K562 (cell line): ENCODE measurements around the gene MRNIP.

ENCODE experiments used
- BMI1 ChIP-seq: fragments of 150-350 bp; IDR thresholded peaks from 2 replicates; pipeline ENCODE4 v1.6.1; 2014; ENCODE audit warnings: low read length
- TF ChIP-seq, protein P1 (sequence below), 3 experiments: fragments of 200-800 bp in 1 of 3; fragments of 250-450 bp in 1 of 3; fragments of 450-650 bp in 1 of 3; sonication (Bioruptor Pico) in 1 of 3; sonication (Bioruptor generic) in 1 of 3; formaldehyde crosslinking in 1 of 3; IDR thresholded peaks; 2 replicates each; pipeline versions ENCODE4 v1.6.1 to v1.8.0; 2016 to 2022; ENCODE audit warnings: mild to moderate bottlenecking in 2 of 3, missing genetic modification characterization in 2 of 3, missing compliant biosample characterization in 1 of 3, moderate library complexity in 1 of 3

- TF ChIP-seq BMI1 = no peak
- TF ChIP-seq, protein P1, sequence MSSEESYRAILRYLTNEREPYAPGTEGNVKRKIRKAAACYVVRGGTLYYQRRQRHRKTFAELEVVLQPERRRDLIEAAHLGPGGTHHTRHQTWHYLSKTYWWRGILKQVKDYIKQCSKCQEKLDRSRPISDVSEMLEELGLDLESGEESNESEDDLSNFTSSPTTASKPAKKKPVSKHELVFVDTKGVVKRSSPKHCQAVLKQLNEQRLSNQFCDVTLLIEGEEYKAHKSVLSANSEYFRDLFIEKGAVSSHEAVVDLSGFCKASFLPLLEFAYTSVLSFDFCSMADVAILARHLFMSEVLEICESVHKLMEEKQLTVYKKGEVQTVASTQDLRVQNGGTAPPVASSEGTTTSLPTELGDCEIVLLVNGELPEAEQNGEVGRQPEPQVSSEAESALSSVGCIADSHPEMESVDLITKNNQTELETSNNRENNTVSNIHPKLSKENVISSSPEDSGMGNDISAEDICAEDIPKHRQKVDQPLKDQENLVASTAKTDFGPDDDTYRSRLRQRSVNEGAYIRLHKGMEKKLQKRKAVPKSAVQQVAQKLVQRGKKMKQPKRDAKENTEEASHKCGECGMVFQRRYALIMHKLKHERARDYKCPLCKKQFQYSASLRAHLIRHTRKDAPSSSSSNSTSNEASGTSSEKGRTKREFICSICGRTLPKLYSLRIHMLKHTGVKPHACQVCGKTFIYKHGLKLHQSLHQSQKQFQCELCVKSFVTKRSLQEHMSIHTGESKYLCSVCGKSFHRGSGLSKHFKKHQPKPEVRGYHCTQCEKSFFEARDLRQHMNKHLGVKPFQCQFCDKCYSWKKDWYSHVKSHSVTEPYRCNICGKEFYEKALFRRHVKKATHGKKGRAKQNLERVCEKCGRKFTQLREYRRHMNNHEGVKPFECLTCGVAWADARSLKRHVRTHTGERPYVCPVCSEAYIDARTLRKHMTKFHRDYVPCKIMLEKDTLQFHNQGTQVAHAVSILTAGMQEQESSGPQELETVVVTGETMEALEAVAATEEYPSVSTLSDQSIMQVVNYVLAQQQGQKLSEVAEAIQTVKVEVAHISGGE (CRISPR knock-in tag; IDR thresholded peaks at IDR 0.05) = no peak
Observed at GRCh38 chr5:179874136-179874535, 15.5 kb upstream of the MRNIP start.
